GM12872 (cell line): Measurements from ENCODE around the gene CACNA1S.

Experiments used
- TF ChIP-seq, protein P1 (sequence below): IDR thresholded peaks from 3 replicates; pipeline ENCODE4 v1.5.1; 2011; ENCODE audit warnings: low read depth, mild to moderate bottlenecking, low read length, moderate library complexity; ENCODE audit not compliant: insufficient read depth

CACNA1S gene

DNA sequence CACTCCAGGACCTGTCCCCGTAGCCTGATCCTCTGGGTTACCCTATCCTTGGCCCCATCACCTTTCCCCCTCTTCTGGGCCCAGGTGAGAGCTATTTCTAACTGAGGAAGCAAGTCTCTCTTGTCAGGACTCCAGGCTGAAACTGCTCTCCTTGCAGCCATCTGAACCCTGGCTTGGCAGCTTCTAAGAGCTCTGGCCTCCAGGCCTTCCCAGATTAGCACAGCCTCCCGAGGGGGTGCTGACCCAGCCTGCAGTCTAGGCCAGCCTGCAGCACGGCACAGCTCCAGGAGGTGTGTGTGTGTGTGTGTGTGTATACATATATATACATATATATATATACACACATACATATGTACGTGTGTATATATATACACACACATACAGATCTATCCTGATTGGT lies 17.4 kb downstream of the CACNA1S start:
- TF ChIP-seq, protein P1, sequence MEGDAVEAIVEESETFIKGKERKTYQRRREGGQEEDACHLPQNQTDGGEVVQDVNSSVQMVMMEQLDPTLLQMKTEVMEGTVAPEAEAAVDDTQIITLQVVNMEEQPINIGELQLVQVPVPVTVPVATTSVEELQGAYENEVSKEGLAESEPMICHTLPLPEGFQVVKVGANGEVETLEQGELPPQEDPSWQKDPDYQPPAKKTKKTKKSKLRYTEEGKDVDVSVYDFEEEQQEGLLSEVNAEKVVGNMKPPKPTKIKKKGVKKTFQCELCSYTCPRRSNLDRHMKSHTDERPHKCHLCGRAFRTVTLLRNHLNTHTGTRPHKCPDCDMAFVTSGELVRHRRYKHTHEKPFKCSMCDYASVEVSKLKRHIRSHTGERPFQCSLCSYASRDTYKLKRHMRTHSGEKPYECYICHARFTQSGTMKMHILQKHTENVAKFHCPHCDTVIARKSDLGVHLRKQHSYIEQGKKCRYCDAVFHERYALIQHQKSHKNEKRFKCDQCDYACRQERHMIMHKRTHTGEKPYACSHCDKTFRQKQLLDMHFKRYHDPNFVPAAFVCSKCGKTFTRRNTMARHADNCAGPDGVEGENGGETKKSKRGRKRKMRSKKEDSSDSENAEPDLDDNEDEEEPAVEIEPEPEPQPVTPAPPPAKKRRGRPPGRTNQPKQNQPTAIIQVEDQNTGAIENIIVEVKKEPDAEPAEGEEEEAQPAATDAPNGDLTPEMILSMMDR, result no peak

DNA sequence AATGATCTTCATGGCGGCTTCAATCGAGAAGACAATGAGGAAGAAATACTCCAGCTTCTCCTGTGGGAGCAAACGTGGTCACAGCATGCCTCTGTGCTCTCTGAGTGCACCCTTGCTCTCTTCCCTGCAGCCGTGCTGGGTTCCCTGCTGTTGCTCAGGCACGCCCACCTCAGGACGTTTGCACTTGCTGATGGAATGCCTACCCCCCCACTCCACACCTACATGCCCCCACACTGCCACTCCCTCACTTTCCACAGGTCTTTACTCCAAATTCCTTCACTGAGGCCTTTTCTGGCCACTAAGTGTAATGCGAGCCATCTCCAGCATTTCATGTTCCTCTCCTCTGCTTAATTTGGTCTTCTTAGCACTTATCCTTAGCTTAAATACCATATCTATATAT lies 18.3 kb downstream of the CACNA1S start:
- TF ChIP-seq, protein P1, result no peak

DNA sequence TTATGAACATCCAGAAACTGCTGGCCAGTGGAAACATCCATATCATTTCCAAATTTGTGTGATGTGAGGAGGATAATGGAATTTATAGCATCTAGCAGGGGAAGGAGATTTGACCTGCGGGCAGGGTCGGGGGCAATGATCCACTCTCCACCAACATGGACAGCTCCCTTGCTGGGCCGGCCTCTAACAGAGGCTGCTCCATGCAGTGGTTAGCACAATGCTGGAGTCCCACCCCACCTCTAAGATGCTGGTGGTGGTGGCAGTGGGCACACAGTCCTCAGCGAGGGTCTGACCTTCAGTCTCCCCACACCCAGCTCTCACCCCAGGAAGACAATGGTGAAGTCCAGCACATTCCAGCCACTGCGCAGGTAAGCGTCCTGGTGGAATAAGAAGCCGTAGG lies 18.7 kb downstream of the CACNA1S start:
- TF ChIP-seq, protein P1, result no peak

DNA sequence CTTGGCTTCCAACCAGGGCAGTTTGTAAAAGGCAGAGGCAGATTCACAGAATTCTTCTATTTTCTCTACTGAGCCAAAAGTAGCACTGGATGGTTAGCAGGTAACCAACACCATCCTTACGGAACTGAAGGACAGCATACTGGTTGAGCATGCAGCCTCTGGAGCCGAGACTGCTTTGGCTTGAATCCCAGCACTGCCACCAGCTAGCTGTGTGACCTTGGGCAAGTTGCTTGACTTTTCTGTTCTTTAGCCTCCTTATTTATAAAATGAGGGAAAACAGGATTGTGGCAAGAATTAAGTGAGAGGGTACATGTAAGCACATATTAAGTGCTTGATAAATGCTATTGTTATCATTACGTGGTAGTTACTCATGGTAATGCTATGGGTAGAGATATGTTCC lies 19.5 kb downstream of the CACNA1S start:
- TF ChIP-seq, protein P1, result no peak

DNA sequence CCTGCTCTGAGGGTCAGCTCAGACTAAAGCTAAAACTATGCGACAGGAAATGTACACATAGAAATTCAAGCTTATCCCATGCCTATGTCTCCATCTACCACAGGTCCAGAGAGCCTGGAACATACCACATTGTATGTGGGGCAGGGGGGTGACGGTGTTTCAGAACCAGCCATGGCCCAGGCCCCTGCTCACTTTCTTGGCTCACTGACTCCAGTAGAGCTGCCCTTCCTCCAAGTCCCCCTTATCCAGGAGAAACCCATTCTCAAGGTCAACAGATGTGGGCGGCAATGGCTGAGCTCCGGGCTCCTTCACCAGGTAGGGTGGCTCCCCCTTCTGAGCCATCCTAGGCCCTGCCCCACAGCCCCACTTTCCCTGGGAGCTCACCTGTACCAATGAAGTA lies 21.0 kb downstream of the CACNA1S start:
- TF ChIP-seq, protein P1, result no peak

DNA sequence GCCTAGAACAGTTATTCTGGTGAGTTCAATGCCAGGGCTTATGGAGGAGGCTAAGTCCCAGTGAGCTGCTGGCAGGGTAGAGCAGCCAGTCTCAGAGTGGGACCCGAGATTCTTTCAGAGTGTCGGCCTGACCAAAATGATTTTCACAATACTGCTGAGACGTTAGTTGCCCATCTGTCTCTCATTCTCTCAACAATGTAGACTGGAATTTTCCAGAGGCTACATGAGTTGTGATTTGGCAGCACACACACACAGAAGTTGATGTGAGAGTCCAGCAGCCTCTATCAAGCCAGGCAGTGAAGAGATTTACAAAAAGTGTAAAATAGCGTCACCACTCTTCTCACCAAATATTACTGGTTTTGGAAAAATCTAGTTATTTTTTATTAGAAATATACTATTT lies 21.7 kb downstream of the CACNA1S start:
- TF ChIP-seq, protein P1, result no peak

DNA sequence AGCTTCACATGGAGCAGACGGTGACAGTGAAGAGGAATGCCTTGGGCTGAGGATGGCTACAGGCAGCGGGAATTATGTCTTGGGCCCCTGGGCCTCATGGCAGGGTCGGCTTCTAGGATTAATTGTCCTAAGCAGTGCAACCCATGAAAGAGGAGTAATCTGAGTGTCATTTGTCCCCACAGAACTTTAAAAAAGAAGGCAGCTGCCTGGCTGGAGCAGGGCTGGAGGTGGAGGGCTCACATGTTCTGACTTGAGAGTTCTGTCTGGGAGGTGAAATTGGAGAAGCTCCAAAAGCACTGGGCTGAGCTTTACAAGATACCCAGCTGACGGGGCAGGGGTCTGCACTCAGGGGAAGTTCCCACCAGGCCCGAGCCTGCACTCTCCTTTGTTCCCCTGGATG lies 22.6 kb downstream of the CACNA1S start:
- TF ChIP-seq, protein P1, result no peak
